A673 (cell line): ENCODE measurements around the gene CD86. TPM values are rescaled to one million over a fixed set of nuclear protein-coding genes. Genes with fewer than 3 reads are reported as not detected.

Experiments
- BruUV-seq: library from RNA; stranded (reverse); fragments of 400-500 nt; replicated peaks from 2 replicates; lab custom pipeline; 2021; lab: Mats Ljungman, UMichigan
- CTCF ChIA-PET: fragments of 300-600 bp; sonication (Branson Sonifier 250); formaldehyde crosslinking; loops from one replicate; lab custom pipeline; 2022; ENCODE audit warnings: antibody characterized with exemption; lab: Charles Lee
- POLR2A ChIA-PET: fragments of 300-600 bp; sonication (Branson Sonifier 250); formaldehyde crosslinking; loops from one replicate; lab custom pipeline; 2022; ENCODE audit warnings: antibody characterized with exemption; ENCODE audit not compliant: low non-redundant PET; lab: Charles Lee
- DNase-seq: peaks from one replicate; pipeline ENCODE4 v3.0.0-alpha.2; 2015; ENCODE audit warnings: low spot score
- H3K27ac ChIP-seq: fragments of 200-600 bp; sonication (generic); 2 replicates; pipeline ENCODE4 v1.5.1; 2016; ENCODE audit warnings: mixed run types, low read depth, mild to moderate bottlenecking, mixed read lengths, antibody characterized with exemption, low read length; ENCODE audit not compliant: poor library complexity, severe bottlenecking
- H3K27me3 ChIP-seq: fragments of 200-600 bp; sonication (generic); replicated peaks from 2 replicates; pipeline ENCODE4 v1.6.1; 2017; ENCODE audit warnings: mixed run types, low read depth, mild to moderate bottlenecking, mixed read lengths, antibody characterized with exemption, low read length; ENCODE audit not compliant: insufficient read depth, poor library complexity
- H3K36me3 ChIP-seq: fragments of 200-600 bp; sonication (generic); 2 replicates; pipeline ENCODE4 v1.6.1; 2016; ENCODE audit warnings: mixed run types, mild to moderate bottlenecking, mixed read lengths, antibody characterized with exemption, low read length; ENCODE audit not compliant: insufficient read depth, poor library complexity, severe bottlenecking
- H3K4me1 ChIP-seq: fragments of 200-600 bp; sonication (generic); 2 replicates; pipeline ENCODE4 v1.6.1; 2017; ENCODE audit warnings: mixed run types, mild to moderate bottlenecking, mixed read lengths, antibody characterized with exemption, low read length; ENCODE audit not compliant: insufficient read depth, poor library complexity, severe bottlenecking
- H3K4me3 ChIP-seq: fragments of 200-600 bp; sonication (generic); 2 replicates; pipeline ENCODE4 v1.5.1; 2016; ENCODE audit warnings: low read depth, mixed run types, mild to moderate bottlenecking, mixed read lengths, low read length; ENCODE audit not compliant: poor library complexity, severe bottlenecking
- H3K9me3 ChIP-seq: fragments of 200-600 bp; sonication (generic); 2 replicates; pipeline ENCODE4 v1.6.1; 2016; ENCODE audit warnings: mixed run types, low read depth, mild to moderate bottlenecking, mixed read lengths, antibody characterized with exemption, low read length; ENCODE audit not compliant: poor library complexity, severe bottlenecking
- EZH2 ChIP-seq: fragments of 200-600 bp; sonication (generic); IDR thresholded peaks from 2 replicates; pipeline ENCODE4 v1.6.1; 2017; ENCODE audit warnings: borderline replicate concordance, low read depth, mild to moderate bottlenecking, mixed read lengths, antibody characterized with exemption, low read length; ENCODE audit not compliant: poor library complexity, severe bottlenecking
- intact Hi-C: fragments of 100-400 bp; cut with micrococcal nuclease; formaldehyde crosslinking; loops from one replicate; pipeline ENCODE4 v1.10.0; 2022; ENCODE audit not compliant: unreplicated experiment
- total RNA-seq: library from RNA; stranded (reverse); gene quantifications from 2 replicates; pipeline ENCODE4 v1.2.3, GENCODE V29; 2021
- TF ChIP-seq, protein P1 (sequence below): fragments of 300-800, 200-600 bp; sonication (generic); conservative IDR thresholded peaks from 2 replicates; pipeline ENCODE4 v1.5.1; 2017; ENCODE audit warnings: low read depth, mild to moderate bottlenecking, antibody characterized with exemption, low read length, moderate library complexity, mixed read lengths

The CD86 gene
- total RNA-seq, 1 experiment from 2014 or later, result not detected

DNA sequence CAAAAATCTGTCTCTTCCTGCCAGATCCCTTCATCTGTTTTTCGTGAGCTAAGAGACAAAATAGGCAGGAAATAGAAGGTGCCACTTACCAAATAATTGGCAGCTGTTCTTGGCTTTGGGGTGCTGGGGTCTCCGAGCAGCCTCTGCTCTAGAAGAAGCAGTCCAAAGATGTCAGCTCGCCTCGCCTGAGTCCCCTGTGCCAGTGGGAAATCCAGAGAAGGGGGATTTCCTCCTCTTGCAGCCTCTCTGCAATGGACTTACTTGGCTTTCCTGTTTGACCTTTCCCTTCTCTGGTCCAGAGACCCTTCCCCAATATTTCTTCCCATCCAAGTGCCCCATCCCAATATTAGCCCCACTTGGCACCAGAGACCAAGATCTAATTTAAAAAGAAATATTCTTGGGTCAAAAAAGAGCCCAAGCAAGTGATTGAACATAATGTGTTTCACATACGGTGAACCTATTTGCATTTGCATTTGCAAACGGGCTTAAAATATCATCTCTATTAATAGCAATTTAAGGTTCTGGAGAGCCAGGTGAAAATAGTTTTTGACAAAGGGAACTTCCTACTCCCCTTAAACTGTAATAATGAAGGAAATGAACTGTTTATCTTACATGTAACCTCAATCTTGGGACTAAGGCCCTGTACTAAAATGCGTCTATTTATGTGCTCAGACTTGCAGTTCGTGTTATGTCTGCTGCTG is 23.2 kb downstream of the CD86 start:
- Histone ChIP-seq H3K4me3 (no peak overlapping the region), H3K36me3 (no peaks in the 10 kb centered on the region), H3K4me1 (no peaks in the 10 kb centered on the region), H3K27ac (no peak overlapping the region), H3K9me3 (no peaks in the 10 kb centered on the region), H3K27me3 (no peaks in the 10 kb centered on the region)
- DNase-seq, result no peak
- POLR2A ChIA-PET, result no interaction called here
- no TSS peak for BruUV-seq
- CTCF ChIA-PET, result no interaction called here
- TF ChIP-seq, protein P1, sequence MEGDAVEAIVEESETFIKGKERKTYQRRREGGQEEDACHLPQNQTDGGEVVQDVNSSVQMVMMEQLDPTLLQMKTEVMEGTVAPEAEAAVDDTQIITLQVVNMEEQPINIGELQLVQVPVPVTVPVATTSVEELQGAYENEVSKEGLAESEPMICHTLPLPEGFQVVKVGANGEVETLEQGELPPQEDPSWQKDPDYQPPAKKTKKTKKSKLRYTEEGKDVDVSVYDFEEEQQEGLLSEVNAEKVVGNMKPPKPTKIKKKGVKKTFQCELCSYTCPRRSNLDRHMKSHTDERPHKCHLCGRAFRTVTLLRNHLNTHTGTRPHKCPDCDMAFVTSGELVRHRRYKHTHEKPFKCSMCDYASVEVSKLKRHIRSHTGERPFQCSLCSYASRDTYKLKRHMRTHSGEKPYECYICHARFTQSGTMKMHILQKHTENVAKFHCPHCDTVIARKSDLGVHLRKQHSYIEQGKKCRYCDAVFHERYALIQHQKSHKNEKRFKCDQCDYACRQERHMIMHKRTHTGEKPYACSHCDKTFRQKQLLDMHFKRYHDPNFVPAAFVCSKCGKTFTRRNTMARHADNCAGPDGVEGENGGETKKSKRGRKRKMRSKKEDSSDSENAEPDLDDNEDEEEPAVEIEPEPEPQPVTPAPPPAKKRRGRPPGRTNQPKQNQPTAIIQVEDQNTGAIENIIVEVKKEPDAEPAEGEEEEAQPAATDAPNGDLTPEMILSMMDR, result no peak
- TF ChIP-seq EZH2, result no peak
- intact Hi-C loops, result no loop called here

- ChIA-PET CTCF (no interaction called here), POLR2A (no interaction called here)
- Histone ChIP-seq H3K9me3 (no peaks in the 10 kb centered on the region), H3K27me3 (no peaks in the 10 kb centered on the region), H3K4me1 (no peaks in the 10 kb centered on the region), H3K36me3 (no peaks in the 10 kb centered on the region), H3K27ac (no peak overlapping the region), H3K4me3 (no peak overlapping the region)
- no TSS peak for BruUV-seq
- TF ChIP-seq, protein P1, result no peak
- TF ChIP-seq EZH2, result no peak
- DNase-seq, result no peak
- intact Hi-C loops, result no loop called here
Measured at GRCh38 chr3:122079524-122080206, 24.5 kb downstream of the CD86 start.

DNA sequence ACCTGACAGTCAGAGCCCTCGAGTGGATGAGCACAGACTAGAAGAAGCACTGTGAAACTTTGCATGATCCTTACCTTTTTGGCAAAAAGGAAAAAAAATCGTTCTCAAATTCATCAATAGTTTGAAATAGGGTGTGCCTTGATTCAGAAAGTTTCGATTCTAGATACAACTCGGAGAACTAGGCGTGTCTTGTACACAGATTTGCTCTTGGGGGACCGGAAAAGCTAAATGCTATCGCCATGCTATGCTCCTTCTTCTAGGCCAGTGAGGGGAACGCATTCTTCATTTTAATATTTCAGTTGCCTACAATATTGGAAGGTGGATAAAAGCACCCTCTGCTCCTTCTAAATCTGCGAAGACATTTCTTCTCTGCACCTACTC is 25.0 kb downstream of the CD86 start:
- H3K4me3 ChIP-seq, result no peak overlapping the region
- DNase-seq, result no peak
- no peaks in the 10 kb centered on the region for H3K4me1 ChIP-seq
- H3K27me3 ChIP-seq, result no peaks in the 10 kb centered on the region
- intact Hi-C loops, result no loop called here
- TF ChIP-seq EZH2, result no peak
- TF ChIP-seq, protein P1, result no peak
- BruUV-seq, result no TSS peak
- no peak overlapping the region for H3K27ac ChIP-seq
- no peaks in the 10 kb centered on the region for H3K9me3 ChIP-seq
- ChIA-PET POLR2A (no interaction called here), CTCF (no interaction called here)
- H3K36me3 ChIP-seq, result no peaks in the 10 kb centered on the region
